ENCODE data around the gene MRFAP1. TPM values are rescaled to one million over a fixed set of nuclear protein-coding genes. Genes with fewer than 3 reads are reported as not detected.
A peak's percentile ranks its signal among the peaks of the same experiment; 100 is the strongest.
"Not testable (repeated sequence)": the region's sequence is repeated elsewhere in the genome, so short reads cannot be mapped to it uniquely, and the experiment has no call there.

MRFAP1 gene
- total RNA-seq, 2 experiments from 2014 or later: 91.3 to 107 TPM

DNA sequence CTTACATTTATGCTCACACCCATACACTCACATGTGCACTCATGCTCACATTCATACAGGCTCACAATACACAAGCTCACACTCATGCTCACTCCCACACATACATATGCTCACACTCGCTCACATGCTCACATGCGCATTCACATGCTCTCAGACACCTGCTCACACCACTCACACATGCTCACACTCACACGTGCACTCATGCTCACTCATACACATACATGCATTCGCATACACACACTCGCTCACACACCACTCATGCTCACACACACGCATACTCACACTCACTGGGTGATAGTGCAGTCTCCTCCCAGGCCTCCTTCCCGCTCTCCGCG, 24.8 kb downstream of the MRFAP1 start:
- ChIA-PET CTCF (interaction anchor here (1.6 kb wide), 1 partner anchor 18 kb away, joined by 6 read pairs; no protein-coding TSS in a partner anchor), POLR2A (no interaction called here)
- Mint-ChIP-seq H3K36me3 (ENCODE audit: low read depth) (no peaks in the 10 kb centered on the region), H3K9me3 (no peaks in the 10 kb centered on the region), H3K27ac (no peak overlapping the region), H3K4me3 (no peak overlapping the region), H3K4me1 (no peaks in the 10 kb centered on the region), H3K27me3 (peaks cover 31% of the 10 kb centered on the region)
- no peak for DNase-seq

DNA sequence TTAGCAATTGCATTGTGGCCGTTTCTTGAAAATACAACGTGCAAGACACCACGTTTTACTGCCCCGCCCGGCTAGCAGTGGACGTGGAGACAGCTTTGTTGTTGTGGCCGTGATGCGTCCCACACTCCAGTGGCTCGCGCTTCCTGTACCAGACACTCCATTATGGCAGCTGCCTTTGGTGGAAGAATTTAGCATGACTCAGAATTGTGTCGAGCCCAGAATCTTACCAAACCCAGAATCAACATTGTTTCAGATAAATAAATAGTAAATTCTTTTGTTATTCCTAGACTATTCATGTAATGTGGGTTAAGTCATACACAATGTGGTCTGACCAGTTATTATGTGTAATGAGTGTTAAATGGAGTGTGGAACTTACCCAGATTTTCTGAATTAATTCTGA, 27.9 kb downstream of the MRFAP1 start:
- H3K36me3 Mint-ChIP-seq (ENCODE audit: low read depth): peaks cover 4% of the 10 kb centered on the region
- CTCF ChIA-PET: interaction anchor here (0.7 kb wide), 1 partner anchor 434 kb away, joined by 3 read pairs; no protein-coding TSS in a partner anchor
- no peak overlapping the region for H3K4me3 Mint-ChIP-seq
- no peak for DNase-seq
- peaks cover 5% of the 10 kb centered on the region for H3K4me1 Mint-ChIP-seq
- H3K27me3 Mint-ChIP-seq: peaks cover 5% of the 10 kb centered on the region
- POLR2A ChIA-PET: no interaction called here
- no peaks in the 10 kb centered on the region for H3K9me3 Mint-ChIP-seq
- H3K27ac Mint-ChIP-seq: no peak overlapping the region

DNA sequence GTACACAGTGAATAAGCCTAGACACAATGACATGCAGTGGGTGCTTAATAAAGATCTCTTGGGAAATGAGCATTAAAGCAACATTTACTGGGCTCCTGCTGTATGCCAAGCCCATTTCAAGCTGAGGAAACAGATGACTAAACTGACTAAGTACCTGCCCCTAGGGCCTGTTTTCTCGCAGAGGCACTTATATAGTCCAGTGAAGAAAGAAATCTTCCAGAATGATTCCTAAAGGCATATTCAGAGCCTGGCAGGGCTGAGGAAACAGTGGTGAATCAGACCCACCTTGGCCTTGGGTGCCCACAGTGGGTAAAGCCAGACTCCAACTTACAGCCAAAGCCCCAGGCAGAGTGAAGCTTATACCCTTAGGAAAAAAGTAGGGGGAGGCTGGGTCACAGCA, 31.2 kb downstream of the MRFAP1 start:
- POLR2A ChIA-PET: no interaction called here
- Mint-ChIP-seq H3K27ac (no peak overlapping the region), H3K27me3 (no peaks in the 10 kb centered on the region)

DNA sequence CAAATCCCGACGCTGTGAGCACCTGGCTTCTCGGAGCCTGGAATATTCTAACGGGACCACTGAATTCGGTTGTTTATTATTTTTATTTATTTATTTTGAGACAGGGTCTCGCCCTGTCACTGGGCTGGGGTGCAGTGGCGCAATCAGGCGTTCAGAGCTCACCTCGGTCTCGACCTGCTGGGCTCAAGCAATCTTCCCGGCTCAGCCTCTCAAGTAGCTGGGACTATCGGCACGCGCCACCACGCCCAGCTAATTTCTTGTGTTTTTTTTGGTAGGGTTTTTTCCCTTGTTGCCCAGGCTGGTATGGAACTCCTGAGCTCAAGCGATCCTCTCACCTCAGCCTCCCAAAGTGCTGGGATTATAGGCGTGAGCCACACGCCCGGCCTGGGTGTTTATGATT, 31.6 kb downstream of the MRFAP1 start:
- no peaks in the 10 kb centered on the region for H3K9me3 Mint-ChIP-seq
- POLR2A ChIA-PET: no interaction called here
- no peak overlapping the region for H3K27ac Mint-ChIP-seq
- H3K36me3 Mint-ChIP-seq (ENCODE audit: low read depth): peaks cover 31% of the 10 kb centered on the region
- H3K27me3 Mint-ChIP-seq: no peaks in the 10 kb centered on the region
- no peak overlapping the region for H3K4me3 Mint-ChIP-seq
- CTCF ChIA-PET: interaction anchor here (0.9 to 1.1 kb wide), 2 partner anchors 9 to 29 kb away, joined by 3 to 6 read pairs; no protein-coding TSS in a partner anchor
- peaks cover 34% of the 10 kb centered on the region for H3K4me1 Mint-ChIP-seq
- DNase-seq: no peak

More for the DNA sequence above, 31.2 kb downstream of the MRFAP1 start:
- H3K4me3 Mint-ChIP-seq: no peak overlapping the region
- no peak for DNase-seq
- no peaks in the 10 kb centered on the region for H3K9me3 Mint-ChIP-seq
- CTCF ChIA-PET: interaction anchor here (0.9 to 1.1 kb wide), 2 partner anchors 9 to 30 kb away, joined by 3 to 6 read pairs; no protein-coding TSS in a partner anchor
- H3K4me1 Mint-ChIP-seq: peaks cover 29% of the 10 kb centered on the region
- H3K36me3 Mint-ChIP-seq (ENCODE audit: low read depth): peaks cover 26% of the 10 kb centered on the region

DNA sequence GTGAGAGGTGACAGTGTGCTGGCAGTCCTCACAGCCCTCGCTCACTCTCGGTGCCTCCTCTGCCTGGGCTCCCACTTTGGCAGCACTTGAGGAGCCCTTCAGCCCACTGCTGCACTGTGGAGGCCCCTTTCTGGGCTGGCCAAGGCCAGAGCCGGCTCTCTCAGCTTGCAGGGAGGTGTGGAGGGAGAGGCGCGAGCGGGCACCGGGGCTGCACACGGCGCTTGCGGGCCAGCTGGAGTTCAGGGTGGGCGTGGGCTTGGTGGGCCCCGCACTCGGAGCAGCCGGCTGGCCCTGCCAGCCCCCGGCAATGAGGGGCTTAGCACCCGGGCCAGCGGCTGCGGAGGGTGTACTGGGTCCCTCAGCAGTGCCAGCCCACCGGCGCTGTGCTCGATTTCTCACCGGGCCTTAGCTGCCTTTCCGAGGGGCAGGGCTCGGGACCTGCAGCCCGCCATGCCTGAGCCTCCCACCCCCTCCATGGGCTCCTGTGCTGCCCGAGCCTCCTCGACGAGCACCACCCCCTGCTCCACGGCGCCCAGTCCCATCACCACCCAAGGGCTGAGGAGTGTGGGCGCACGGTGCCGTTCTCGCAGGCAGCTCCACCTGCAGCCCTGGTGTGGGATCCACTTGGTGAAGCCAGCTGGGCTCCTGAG, 32.2 kb downstream of the MRFAP1 start:
- peaks cover 36% of the 10 kb centered on the region for H3K36me3 Mint-ChIP-seq (ENCODE audit: low read depth)
- H3K9me3 Mint-ChIP-seq, H3K4me3 Mint-ChIP-seq, H3K27me3 Mint-ChIP-seq, DNase-seq: not testable (repeated sequence)
- ChIA-PET CTCF (interaction anchor here (0.8 to 5.0 kb wide), 8 partner anchors 10 to 201 kb away, joined by 3 to 30 read pairs (median 5); partner anchors contain the start of genes MRFAP1 and MRFAP1L1), POLR2A (interaction anchor here (1.6 to 1.8 kb wide), 2 partner anchors 32 to 34 kb away, joined by 4 to 10 read pairs; partner anchors contain the start of gene MRFAP1)
- peaks cover 39% of the 10 kb centered on the region for H3K4me1 Mint-ChIP-seq
- peak overlapping the region; percentile 98 for H3K27ac Mint-ChIP-seq

DNA sequence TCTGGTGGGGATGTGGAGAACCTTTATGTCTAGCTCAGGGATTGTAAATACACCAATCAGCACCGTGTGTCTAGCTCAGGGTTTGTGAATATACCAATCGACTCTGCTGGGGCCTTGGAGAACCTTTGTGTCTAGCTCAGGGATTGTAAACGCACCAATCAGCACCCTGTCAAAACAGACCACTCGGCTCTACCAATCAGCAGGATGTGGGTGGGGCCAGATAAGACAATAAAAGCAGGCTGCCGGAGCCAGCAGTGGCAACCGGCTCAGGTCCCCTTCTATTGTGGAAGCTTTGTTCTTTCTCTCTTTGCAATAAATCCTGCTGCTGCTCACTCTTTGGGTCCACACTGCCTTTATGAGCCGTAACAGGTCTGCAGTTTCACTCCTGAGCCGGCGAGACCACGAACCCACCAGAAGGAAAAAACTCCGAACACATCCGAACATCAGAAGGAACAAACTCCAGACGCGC, 32.7 kb downstream of the MRFAP1 start:
- ChIA-PET POLR2A (interaction anchor here (0.8 to 1.8 kb wide), 3 partner anchors 9 to 33 kb away, joined by 4 to 10 read pairs (median 9); partner anchors contain the start of gene MRFAP1), CTCF (interaction anchor here (0.8 to 5.0 kb wide), 7 partner anchors 10 to 200 kb away, joined by 3 to 30 read pairs (median 4); partner anchors contain the start of genes MRFAP1 and MRFAP1L1)
- Mint-ChIP-seq H3K36me3 (ENCODE audit: low read depth) (peaks cover 39% of the 10 kb centered on the region), H3K4me1 (peaks cover 42% of the 10 kb centered on the region), H3K4me3 (peak overlapping the region; percentile 98), H3K27ac (peak overlapping the region; percentile 98)
- DNase-seq: peak; percentile 36
- H3K9me3 Mint-ChIP-seq, H3K27me3 Mint-ChIP-seq: not testable (repeated sequence)

DNA sequence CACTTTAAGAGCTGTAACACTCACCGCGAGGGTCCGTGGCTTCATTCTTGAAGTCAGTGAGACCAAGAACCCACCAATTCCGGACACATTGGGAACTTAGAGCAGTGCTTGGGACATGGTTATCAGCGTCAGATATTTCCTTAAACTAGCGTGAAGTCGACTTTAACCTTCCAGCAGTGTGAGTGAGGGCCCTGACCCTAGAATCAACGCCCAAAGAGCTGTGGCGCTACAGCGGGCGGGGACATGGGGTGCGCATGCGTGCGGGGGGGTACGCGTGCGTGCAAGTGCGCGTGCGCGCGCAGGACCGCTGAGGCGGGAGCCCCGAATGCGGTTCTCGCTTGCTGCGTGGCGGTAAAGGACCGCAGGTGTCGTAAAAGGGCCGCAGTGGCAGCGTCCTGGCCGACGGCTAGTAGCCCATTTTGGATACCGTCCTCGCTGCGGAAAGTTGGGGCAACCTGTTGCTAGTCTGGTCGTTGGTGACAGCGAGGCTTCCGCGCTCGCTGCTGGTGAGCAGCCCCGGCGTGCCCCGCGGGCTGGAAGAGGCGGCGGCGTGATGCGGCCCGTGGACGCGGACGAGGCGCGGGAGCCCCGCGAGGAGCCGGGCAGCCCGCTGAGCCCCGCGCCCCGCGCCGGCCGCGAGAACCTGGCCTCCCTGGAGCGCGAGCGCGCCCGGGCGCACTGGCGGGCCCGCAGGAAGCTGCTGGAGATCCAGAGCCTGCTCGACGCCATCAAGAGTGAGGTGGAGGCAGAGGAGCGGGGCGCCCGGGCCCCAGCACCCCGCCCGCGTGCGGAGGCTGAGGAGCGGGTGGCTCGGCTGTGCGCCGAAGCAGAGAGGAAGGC, 33.4 kb downstream of the MRFAP1 start:
- CTCF ChIA-PET: interaction anchor here (0.7 to 5.0 kb wide), 23 partner anchors 11 to 369 kb away, joined by 3 to 30 read pairs (median 4); partner anchors contain the start of genes BLOC1S4, MRFAP1, MRFAP1L1 and S100P
- DNase-seq: peak; percentile 94
- peak overlapping the region; percentile 98 for H3K4me3 Mint-ChIP-seq
- H3K27ac Mint-ChIP-seq: peak overlapping the region; percentile 98
- H3K4me1 Mint-ChIP-seq: peaks cover 48% of the 10 kb centered on the region
- H3K9me3 Mint-ChIP-seq: no peaks in the 10 kb centered on the region
- POLR2A ChIA-PET: interaction anchor here (0.6 to 1.8 kb wide), 7 partner anchors 9 to 43 kb away, joined by 3 to 10 read pairs (median 4); partner anchors contain the start of genes MRFAP1 and MRFAP1L1
- peaks cover 45% of the 10 kb centered on the region for H3K36me3 Mint-ChIP-seq (ENCODE audit: low read depth)
- H3K27me3 Mint-ChIP-seq: no peaks in the 10 kb centered on the region

DNA sequence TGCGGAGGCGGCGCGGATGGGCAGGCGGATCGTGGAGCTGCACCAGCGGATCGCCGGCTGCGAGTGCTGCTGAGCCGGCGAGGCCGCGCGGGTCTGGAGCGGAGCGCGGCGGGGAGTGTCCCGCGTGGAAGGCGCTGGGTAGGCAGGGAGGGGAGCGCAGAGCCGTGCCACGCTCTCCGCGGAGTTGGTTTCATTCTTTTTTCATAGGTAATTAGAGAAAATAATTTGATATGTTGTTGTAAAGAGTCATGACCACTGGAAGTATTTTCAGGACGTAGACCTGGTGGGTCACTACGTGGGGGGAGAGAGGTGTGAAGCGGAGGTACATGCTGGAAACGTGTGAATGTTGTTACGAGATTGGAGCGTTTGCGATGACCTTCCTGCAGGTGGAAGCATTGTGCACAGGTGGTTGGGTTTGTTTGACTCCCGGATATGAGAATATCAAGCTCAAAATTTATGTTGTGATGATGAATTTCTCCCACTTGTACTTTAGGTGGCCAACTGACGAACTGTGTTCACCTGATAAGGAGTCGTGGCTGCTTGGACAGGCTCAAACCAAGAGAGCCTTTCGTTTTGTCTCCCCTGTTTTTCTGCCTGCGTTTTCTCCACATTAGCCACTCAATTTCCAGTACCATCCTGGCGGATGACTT, 34.1 kb downstream of the MRFAP1 start:
- ChIA-PET CTCF (interaction anchor here (0.6 to 5.0 kb wide), 27 partner anchors 10 to 368 kb away, joined by 3 to 30 read pairs (median 5); partner anchors contain the start of genes BLOC1S4, MRFAP1, MRFAP1L1 and S100P), POLR2A (interaction anchor here (0.5 to 1.8 kb wide), 9 partner anchors 13 to 234 kb away, joined by 3 to 6 read pairs (median 4); no protein-coding TSS in a partner anchor)
- H3K4me1 Mint-ChIP-seq: peaks cover 52% of the 10 kb centered on the region
- no peaks in the 10 kb centered on the region for H3K27me3 Mint-ChIP-seq
- peak; percentile 80 for DNase-seq
- H3K36me3 Mint-ChIP-seq (ENCODE audit: low read depth): peaks cover 53% of the 10 kb centered on the region
- H3K9me3 Mint-ChIP-seq: peaks cover 3% of the 10 kb centered on the region
- H3K4me3 Mint-ChIP-seq: peak overlapping the region; percentile 98
- H3K27ac Mint-ChIP-seq: peak overlapping the region; percentile 98

DNA sequence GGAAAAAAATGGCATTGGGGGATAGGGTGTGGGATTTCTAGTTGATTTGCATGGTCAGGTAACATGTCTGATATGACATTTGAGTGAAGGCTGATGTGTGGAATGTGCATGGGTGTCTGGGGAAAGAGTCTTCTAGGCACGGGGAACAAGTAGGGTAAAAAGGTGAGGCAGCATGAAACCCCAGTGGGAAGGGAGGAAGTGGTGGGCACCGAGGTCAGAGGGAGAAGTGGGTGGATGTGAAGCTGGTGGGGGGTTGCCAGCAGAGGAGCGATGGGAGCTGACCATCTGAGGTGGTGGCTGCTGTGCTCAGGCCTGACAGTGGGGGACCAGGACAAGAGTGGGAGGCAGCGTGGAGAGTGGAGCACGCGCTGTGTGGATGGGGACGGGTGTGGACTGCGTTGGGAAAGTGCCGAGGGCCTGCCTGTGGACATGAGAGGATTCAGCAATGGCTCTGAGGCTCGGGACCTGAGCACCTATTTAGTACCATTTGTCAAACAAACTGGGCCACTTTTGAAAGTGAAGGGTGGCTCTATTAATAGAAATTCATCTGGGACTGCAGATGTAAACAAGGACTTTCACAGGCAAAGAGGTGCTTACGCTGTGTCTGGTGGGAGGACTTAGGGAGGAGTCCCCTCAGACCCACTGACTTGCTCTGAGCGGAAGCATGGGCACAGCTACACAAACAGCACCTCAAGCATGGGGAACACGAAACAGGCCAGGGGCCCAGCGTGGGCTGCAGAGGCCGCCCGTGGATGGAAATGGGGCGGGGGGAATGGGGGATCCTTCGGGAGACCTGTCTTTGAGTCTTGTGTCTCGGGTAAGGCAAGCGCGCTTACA, 36.5 kb downstream of the MRFAP1 start:
- DNase-seq: no peak
- POLR2A ChIA-PET: interaction anchor here (0.8 kb wide), 1 partner anchor 16 kb away, joined by 3 read pairs; no protein-coding TSS in a partner anchor
- Mint-ChIP-seq H3K27me3 (no peaks in the 10 kb centered on the region), H3K4me1 (peaks cover 60% of the 10 kb centered on the region), H3K27ac (peak overlapping the region; percentile 21), H3K9me3 (peaks cover 8% of the 10 kb centered on the region), H3K36me3 (ENCODE audit: low read depth) (peaks cover 67% of the 10 kb centered on the region), H3K4me3 (peak overlapping the region; percentile 98)
- CTCF ChIA-PET: interaction anchor here (0.6 to 5.0 kb wide), 4 partner anchors 8 to 365 kb away, joined by 3 to 30 read pairs (median 14); no protein-coding TSS in a partner anchor

DNA sequence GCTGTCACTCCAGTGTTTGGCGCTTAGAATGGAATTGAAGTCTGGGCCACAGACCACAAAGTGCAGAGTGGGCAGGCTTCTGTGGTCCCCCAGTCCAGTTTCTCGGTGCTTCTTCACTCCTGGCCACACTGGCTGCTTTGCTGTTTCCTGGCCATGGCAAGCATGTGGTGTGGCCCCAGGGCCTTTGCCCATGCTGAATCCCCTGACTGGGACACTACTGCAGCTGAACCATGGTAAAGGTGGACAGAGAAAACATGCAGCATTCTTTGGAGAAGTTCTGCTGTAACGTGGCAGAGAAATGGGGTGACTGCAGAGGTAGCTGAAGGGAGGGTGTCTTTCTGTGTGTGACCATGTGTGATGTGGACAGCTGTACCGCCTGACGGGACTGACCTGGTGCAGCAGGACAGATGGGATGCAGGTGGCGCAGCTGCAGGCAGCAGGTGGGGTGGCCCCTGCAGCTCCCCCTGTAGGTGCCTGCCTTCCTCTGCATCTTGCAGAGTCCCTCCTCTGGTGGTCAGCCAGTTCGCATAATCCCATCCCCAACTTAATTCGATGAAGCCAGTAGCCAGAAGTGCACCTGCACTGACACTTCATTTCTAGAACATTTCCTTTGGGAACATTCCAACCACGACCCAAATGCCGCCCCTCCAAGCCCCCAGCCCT, 40.0 kb downstream of the MRFAP1 start:
- no peaks in the 10 kb centered on the region for H3K27me3 Mint-ChIP-seq
- CTCF ChIA-PET: interaction anchor here (0.7 to 3.1 kb wide), 6 partner anchors 10 to 38 kb away, joined by 3 to 17 read pairs (median 4); no protein-coding TSS in a partner anchor
- peaks cover 8% of the 10 kb centered on the region for H3K9me3 Mint-ChIP-seq
- no peak overlapping the region for H3K4me3 Mint-ChIP-seq
- peaks cover 48% of the 10 kb centered on the region for H3K4me1 Mint-ChIP-seq
- POLR2A ChIA-PET: no interaction called here
- H3K36me3 Mint-ChIP-seq (ENCODE audit: low read depth): peaks cover 59% of the 10 kb centered on the region
- no peak for DNase-seq
- H3K27ac Mint-ChIP-seq: no peak overlapping the region

DNA sequence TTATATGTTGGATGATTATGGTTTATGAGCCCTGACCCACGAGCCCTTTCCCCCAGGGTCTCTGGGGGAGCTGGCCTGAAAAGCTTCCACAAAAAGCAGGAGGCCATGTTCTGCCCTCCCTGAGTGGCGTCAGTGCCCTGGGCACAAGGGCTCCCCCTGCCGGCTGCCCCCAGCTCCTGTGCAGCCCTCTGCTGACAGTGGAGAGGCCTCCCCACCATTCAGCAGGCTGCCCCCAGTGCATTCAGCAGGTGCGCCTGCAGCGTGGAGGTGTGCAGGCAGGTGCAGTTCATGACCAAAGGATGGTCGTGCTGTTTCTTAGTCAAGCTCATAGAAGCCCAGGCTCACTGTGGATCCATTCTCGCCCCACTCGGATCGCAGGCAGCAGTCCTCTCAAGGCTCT, 40.7 kb downstream of the MRFAP1 start:
- Mint-ChIP-seq H3K9me3 (peaks cover 8% of the 10 kb centered on the region), H3K4me3 (no peak overlapping the region), H3K27me3 (no peaks in the 10 kb centered on the region), H3K4me1 (peaks cover 48% of the 10 kb centered on the region), H3K27ac (no peak overlapping the region), H3K36me3 (ENCODE audit: low read depth) (peaks cover 55% of the 10 kb centered on the region)
- DNase-seq: no peak
- ChIA-PET CTCF (interaction anchor here (0.7 to 3.1 kb wide), 7 partner anchors 9 to 37 kb away, joined by 3 to 17 read pairs (median 4); no protein-coding TSS in a partner anchor), POLR2A (no interaction called here)

Measured in activated CD4-positive, alpha-beta T cell treated with anti-CD3 and anti-CD28 coated beads, Interleukin-2, amount 10 ng/mL, durations not matched to agents 7 days and 5 days (primary cell).